Hepatocyte (in vitro differentiated cells): ENCODE data around the gene GPR35. TPM values are rescaled to one million over a fixed set of nuclear protein-coding genes. Genes with fewer than 3 reads are reported as not detected.

ENCODE experiments used
- DNase-seq: peaks from one replicate; pipeline ENCODE4 v3.0.0-alpha.2; 2016; ENCODE audit warnings: low spot score
- H2AFZ ChIP-seq: fragments of 200-600 bp; sonication (generic); 2 replicates; pipeline ENCODE4 v1.6.0; 2016; ENCODE audit warnings: antibody characterized with exemption, mild to moderate bottlenecking
- H3K27ac ChIP-seq: fragments of 200-600 bp; sonication (generic); 2 replicates; pipeline ENCODE4 v1.5.1; 2016; ENCODE audit warnings: mild to moderate bottlenecking
- H3K27me3 ChIP-seq: fragments of 200-600 bp; sonication (generic); 2 replicates; pipeline ENCODE4 v1.6.1; 2016
- H3K36me3 ChIP-seq: fragments of 200-600 bp; sonication (generic); replicated peaks from 2 replicates; pipeline ENCODE4 v1.5.1; 2016; ENCODE audit warnings: low read depth; ENCODE audit not compliant: insufficient read depth
- H3K4me1 ChIP-seq: fragments of 200-600 bp; sonication (generic); 2 replicates; pipeline ENCODE4 v1.5.1; 2016; ENCODE audit warnings: mild to moderate bottlenecking, moderate library complexity; ENCODE audit not compliant: insufficient read depth
- H3K4me2 ChIP-seq: fragments of 200-600 bp; sonication (generic); 2 replicates; pipeline ENCODE4 v1.6.0; 2016
- H3K4me3 ChIP-seq: fragments of 200-600 bp; sonication (generic); 2 replicates; pipeline ENCODE4 v1.5.1; 2016; ENCODE audit warnings: mild to moderate bottlenecking
- H3K79me2 ChIP-seq: fragments of 200-600 bp; sonication (generic); 2 replicates; pipeline ENCODE4 v1.6.0; 2017; ENCODE audit warnings: mild to moderate bottlenecking
- H3K9me2 ChIP-seq: fragments of 200-600 bp; sonication (generic); replicated peaks from 2 replicates; pipeline ENCODE4 v1.6.0; 2017; ENCODE audit warnings: mild to moderate bottlenecking; ENCODE audit not compliant: insufficient read depth
- H3K9me3 ChIP-seq: fragments of 200-600 bp; sonication (generic); 2 replicates; pipeline ENCODE4 v1.5.1; 2016; ENCODE audit warnings: low read depth, mild to moderate bottlenecking
- H4K20me1 ChIP-seq: fragments of 200-600 bp; sonication (generic); 2 replicates; pipeline ENCODE4 v1.6.0; 2016; ENCODE audit warnings: mild to moderate bottlenecking; ENCODE audit not compliant: insufficient read depth, poor library complexity, severe bottlenecking
- EZH2 ChIP-seq: fragments of 200-600 bp; sonication (generic); IDR thresholded peaks from 2 replicates; pipeline ENCODE4 v1.6.1; 2016; ENCODE audit warnings: antibody characterized with exemption, mild to moderate bottlenecking, borderline replicate concordance
- EZH2phosphoT487 ChIP-seq: fragments of 200-600 bp; sonication (generic); IDR thresholded peaks from one replicate; pipeline ENCODE4 v1.6.1; 2018; ENCODE audit warnings: antibody characterized with exemption, mild to moderate bottlenecking, low read depth, moderate library complexity; ENCODE audit not compliant: unreplicated experiment, severe bottlenecking
- WGBS: methylation state at CpG from one replicate; pipeline ENCODE4 v1.1.6; 2016; ENCODE audit warnings: low lambda C conversion rate; ENCODE audit errors: missing lambda C conversion rate; 5-methylcytosine and 5-hydroxymethylcytosine counted together
- polyA plus RNA-seq: library from polyadenylated mRNA; unstranded; fragments of >200 nt; fragmentation: Nextera tagmentation; extraction: Ambion mirVana; gene quantifications from 2 replicates; pipeline ENCODE4 v1.2.1, GENCODE V29; 2016
- total RNA-seq: library from RNA; depleted of rRNA; stranded (reverse); fragments of >200 nt; gene quantifications from 2 replicates; pipeline ENCODE4 v1.2.3, GENCODE V29; 2014
- TF ChIP-seq, protein P1 (sequence below): fragments of 200-600 bp; sonication (generic); IDR thresholded peaks from 2 replicates; pipeline ENCODE4 v1.5.1; 2016; ENCODE audit warnings: antibody characterized with exemption, mild to moderate bottlenecking; ENCODE audit not compliant: poor library complexity

The GPR35 gene
- total and polyA plus RNA-seq, 2 experiments from 2014 or later = 10.5 to 14.7 TPM

DNA sequence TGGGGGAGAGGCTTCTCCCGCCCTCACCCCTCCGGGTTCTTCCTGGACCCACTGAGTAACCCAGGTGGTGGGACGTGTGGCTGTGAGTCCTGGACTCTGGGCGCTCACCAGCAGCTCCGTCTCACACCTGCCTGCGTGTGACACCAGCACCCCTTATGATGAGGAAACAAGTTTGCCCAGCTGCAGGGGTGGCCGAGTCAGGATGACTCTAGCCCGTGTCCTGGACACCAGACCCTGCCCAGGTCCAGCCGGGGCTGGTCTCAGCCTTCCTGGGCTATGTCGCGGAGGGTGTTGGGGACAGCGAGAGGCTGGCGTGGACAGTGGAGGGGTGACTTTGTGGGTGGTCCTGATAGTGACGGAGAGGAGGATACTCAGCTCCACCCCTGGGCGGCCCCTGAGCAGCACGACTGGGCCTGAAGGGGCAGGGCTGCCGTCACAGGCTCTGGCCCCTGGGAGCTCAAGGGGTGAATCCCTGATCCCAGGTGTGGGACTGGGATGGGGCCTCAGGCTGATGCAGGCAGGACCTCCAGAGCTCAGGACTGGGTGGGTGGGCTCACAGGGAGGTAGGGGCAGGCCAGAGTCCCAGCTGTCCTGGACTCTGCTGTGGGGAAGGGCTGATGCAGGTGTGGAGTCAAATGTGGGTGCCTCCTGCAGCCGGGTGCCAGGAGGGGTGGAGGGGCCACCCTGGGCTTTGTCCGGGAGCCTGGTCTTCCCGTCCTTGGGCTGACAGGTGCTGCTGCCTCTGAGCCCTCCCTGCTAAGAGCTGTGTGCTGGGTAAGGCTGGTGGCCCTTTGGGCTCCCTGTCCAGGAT is 3.7 kb downstream of the GPR35 start:
- Histone ChIP-seq H3K79me2 (no peaks in the 10 kb centered on the region), H3K9me2 (no peaks in the 10 kb centered on the region), H3K4me3 (no peak overlapping the region), H4K20me1 (no peaks in the 10 kb centered on the region), H3K9me3 (no peaks in the 10 kb centered on the region), H3K36me3 (no peaks in the 10 kb centered on the region), H3K27me3 (no peaks in the 10 kb centered on the region), H3K27ac (no peak overlapping the region), H3K4me1 (peaks cover 4% of the 10 kb centered on the region), H3K4me2 (no peak overlapping the region), H2AFZ (no peak overlapping the region)
- TF ChIP-seq, protein P1, sequence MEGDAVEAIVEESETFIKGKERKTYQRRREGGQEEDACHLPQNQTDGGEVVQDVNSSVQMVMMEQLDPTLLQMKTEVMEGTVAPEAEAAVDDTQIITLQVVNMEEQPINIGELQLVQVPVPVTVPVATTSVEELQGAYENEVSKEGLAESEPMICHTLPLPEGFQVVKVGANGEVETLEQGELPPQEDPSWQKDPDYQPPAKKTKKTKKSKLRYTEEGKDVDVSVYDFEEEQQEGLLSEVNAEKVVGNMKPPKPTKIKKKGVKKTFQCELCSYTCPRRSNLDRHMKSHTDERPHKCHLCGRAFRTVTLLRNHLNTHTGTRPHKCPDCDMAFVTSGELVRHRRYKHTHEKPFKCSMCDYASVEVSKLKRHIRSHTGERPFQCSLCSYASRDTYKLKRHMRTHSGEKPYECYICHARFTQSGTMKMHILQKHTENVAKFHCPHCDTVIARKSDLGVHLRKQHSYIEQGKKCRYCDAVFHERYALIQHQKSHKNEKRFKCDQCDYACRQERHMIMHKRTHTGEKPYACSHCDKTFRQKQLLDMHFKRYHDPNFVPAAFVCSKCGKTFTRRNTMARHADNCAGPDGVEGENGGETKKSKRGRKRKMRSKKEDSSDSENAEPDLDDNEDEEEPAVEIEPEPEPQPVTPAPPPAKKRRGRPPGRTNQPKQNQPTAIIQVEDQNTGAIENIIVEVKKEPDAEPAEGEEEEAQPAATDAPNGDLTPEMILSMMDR = no peak
- no peak for TF ChIP-seq EZH2
- WGBS = 81% methylated on average over 20 of the region's 20 CpGs
- DNase-seq = no peak

DNA sequence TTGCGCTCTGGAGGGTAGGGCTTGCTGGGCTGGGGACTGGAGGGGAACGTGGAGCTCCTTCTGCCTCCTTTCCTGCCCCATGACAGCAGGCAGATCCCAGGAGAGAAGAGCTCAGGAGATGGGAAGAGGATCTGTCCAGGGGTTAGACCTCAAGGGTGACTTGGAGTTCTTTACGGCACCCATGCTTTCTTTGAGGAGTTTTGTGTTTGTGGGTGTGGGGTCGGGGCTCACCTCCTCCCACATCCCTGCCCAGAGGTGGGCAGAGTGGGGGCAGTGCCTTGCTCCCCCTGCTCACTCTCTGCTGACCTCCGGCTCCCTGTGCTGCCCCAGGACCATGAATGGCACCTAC is 4.3 kb downstream of the GPR35 start:
- H4K20me1 ChIP-seq = no peaks in the 10 kb centered on the region
- WGBS = 89% methylated on average over 5 of the region's 5 CpGs
- TF ChIP-seq, protein P1 = no peak
- TF ChIP-seq EZH2phosphoT487 (no peak), EZH2 (no peak)
- H3K4me2 ChIP-seq = no peak overlapping the region
- DNase-seq = no peak
- H3K27me3 ChIP-seq = no peaks in the 10 kb centered on the region
- no peaks in the 10 kb centered on the region for H3K9me3 ChIP-seq
- H3K4me1 ChIP-seq = peaks cover 4% of the 10 kb centered on the region
- no peaks in the 10 kb centered on the region for H3K79me2 ChIP-seq
- no peak overlapping the region for H3K27ac ChIP-seq
- no peak overlapping the region for H2AFZ ChIP-seq
- no peaks in the 10 kb centered on the region for H3K36me3 ChIP-seq
- H3K4me3 ChIP-seq = no peak overlapping the region
- no peaks in the 10 kb centered on the region for H3K9me2 ChIP-seq

DNA sequence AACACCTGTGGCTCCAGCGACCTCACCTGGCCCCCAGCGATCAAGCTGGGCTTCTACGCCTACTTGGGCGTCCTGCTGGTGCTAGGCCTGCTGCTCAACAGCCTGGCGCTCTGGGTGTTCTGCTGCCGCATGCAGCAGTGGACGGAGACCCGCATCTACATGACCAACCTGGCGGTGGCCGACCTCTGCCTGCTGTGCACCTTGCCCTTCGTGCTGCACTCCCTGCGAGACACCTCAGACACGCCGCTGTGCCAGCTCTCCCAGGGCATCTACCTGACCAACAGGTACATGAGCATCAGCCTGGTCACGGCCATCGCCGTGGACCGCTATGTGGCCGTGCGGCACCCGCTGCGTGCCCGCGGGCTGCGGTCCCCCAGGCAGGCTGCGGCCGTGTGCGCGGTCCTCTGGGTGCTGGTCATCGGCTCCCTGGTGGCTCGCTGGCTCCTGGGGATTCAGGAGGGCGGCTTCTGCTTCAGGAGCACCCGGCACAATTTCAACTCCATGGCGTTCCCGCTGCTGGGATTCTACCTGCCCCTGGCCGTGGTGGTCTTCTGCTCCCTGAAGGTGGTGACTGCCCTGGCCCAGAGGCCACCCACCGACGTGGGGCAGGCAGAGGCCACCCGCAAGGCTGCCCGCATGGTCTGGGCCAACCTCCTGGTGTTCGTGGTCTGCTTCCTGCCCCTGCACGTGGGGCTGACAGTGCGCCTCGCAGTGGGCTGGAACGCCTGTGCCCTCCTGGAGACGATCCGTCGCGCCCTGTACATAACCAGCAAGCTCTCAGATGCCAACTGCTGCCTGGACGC is 4.9 kb downstream of the GPR35 start:
- Histone ChIP-seq H4K20me1 (no peaks in the 10 kb centered on the region), H3K9me2 (no peaks in the 10 kb centered on the region), H3K27ac (no peak overlapping the region), H3K36me3 (no peaks in the 10 kb centered on the region), H3K4me3 (no peak overlapping the region), H3K79me2 (no peaks in the 10 kb centered on the region), H3K27me3 (no peaks in the 10 kb centered on the region), H3K9me3 (no peaks in the 10 kb centered on the region), H2AFZ (no peak overlapping the region), H3K4me2 (no peak overlapping the region), H3K4me1 (peaks cover 4% of the 10 kb centered on the region)
- DNase-seq = no peak
- no peak for TF ChIP-seq EZH2phosphoT487
- TF ChIP-seq, protein P1 = no peak
- no peak for TF ChIP-seq EZH2
- 97% methylated on average over 48 of the region's 50 CpGs for WGBS
